GM03348 (cell line): ENCODE data around the gene HMX2.
"Not testable (repeated sequence)": the region's sequence is repeated elsewhere in the genome, so short reads cannot be mapped to it uniquely, and the experiment has no call there.

ENCODE experiments used
- DNase-seq: peaks from one replicate; pipeline ENCODE4 v3.0.0; 2012; ENCODE audit warnings: low spot score

HMX2 gene

GRCh38 chr10:123151737-123152135 is 3.8 kb downstream of the HMX2 start:
- no peak for DNase-seq

GRCh38 chr10:123153486-123154091 is 5.7 kb downstream of the HMX2 start:
- no peak for DNase-seq

DNA sequence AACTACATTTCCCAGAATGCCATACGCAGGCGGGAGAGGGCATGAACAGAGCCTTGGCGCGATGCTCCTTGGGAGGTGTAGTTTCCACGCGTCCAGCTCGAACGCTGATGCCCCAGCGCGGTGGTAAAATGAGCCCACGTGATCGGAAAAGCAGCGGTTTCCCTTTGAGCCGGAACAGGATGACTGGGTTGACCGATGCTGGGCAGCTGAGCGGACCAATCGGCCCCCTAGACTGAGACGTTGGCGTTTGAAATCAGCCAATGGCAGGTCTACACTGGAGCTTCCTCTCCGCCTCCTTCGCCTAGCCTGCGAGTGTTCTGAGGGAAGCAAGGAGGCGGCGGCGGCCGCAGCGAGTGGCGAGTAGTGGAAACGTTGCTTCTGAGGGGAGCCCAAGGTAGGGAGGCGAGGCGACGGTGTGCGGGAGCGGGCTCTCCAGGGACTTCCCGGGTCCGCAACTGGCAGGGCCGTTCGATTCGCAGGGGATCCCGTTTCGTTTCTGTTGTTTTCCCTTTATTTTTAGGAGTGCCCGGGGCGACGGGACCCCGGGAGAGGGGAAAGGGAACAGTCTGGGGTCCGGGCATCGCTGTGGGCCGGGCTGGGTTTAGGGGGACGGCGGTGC is 6.3 kb downstream of the HMX2 start, which contains the start of gene BUB3:
Gene BUB3, plus strand, starts transcription at position 311 of the 619 bp plus-strand sequence. CDS start 516 bp downstream, outside the sequence.
- peak; percentile 98 for DNase-seq

- peak; percentile 88 for DNase-seq
Measured at GRCh38 chr10:123154711-123155505, 7.0 kb downstream of the HMX2 start.

- DNase-seq = no peak
Measured at GRCh38 chr10:123156078-123156477, 8.1 kb downstream of the HMX2 start.

- peak; percentile 11 for DNase-seq
Measured at GRCh38 chr10:123157210-123157609, 9.3 kb downstream of the HMX2 start.

GRCh38 chr10:123158682-123159081 is 10.7 kb downstream of the HMX2 start:
- DNase-seq = no peak

DNA sequence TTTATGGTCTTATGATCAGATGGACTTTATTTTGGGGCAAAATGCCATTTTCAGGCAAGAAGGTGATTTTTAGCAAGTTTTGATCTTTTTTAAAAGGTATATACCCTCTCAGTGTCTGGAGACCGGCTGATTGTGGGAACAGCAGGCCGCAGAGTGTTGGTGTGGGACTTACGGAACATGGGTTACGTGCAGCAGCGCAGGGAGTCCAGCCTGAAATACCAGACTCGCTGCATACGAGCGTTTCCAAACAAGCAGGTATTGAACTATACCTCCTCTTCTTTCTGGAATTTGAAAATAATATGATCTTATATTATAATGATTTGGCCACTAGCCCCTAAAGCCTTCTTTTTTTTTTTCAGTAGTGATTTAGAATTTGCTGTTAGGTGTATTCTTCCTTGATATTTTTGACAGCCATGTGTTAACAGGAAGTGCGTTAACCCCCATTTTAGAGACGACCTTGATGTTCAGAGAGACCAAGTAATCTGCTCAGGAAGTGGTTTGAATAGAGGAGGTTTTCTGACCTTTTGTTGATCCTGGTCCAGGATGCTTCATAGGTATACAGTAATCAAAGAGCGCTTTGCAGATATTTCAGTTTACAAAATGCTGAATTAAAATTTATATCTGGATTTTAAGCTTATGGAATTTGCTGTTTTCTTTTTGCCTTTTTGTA is 12.5 kb downstream of the HMX2 start:
- DNase-seq = no peak

- no peak for DNase-seq
Measured at GRCh38 chr10:123164319-123164718, 16.4 kb downstream of the HMX2 start.

DNA sequence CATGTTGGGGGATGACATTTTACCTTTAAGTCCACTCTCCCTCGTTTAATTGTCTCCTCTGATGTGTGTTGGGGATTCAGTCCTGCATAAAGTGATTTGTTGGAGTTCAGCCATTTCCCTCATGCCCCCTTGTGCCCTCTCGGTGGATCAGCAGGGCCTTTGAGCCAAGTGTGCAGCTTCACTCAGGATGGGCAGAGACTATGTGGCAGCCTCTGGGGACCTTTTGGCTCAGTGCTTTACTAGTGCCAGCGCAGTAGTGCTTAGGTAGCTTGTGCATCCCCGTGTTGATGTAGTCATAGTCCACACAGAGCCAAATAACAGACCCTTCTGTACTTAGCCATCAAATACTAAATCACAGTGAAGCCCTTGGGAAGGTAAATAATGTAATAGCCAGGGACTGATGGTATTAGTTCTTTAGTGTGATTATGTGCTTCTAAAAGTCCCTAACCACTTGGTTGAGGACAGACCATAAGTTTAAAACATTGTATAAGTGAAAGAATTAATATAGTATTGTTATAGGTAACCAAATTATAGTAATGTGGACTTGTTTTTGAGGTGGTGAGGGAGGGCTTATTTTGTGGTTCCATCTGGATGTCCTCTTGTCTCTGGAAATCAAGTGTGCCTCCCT is 17.6 kb downstream of the HMX2 start:
- DNase-seq = no peak

- no peak for DNase-seq
Measured at GRCh38 chr10:123166618-123167017, 18.7 kb downstream of the HMX2 start.

GRCh38 chr10:123170961-123171360 is 23.0 kb downstream of the HMX2 start:
- DNase-seq = no peak

DNA sequence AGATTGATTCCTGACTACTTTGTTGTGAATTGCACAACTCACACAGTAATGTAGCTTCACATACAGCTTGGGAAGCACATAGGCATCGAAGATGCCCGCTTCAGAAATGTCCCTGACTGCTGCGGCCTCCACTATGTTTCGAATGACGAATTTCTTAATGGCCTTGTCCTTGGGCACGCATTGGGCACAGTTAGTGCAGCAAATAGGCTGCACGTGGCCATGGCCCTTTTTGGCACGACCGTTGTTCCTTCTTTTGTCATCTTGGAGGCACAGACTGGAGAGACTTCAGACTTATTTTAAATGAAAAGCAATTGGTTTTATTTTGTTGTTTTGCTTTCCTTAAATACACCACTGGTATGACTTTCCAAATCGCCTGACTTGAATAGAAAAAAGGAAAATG is 23.7 kb downstream of the HMX2 start:
- DNase-seq = not testable (repeated sequence)

GRCh38 chr10:123175389-123176387 is 27.8 kb downstream of the HMX2 start:
- no peak for DNase-seq

DNA sequence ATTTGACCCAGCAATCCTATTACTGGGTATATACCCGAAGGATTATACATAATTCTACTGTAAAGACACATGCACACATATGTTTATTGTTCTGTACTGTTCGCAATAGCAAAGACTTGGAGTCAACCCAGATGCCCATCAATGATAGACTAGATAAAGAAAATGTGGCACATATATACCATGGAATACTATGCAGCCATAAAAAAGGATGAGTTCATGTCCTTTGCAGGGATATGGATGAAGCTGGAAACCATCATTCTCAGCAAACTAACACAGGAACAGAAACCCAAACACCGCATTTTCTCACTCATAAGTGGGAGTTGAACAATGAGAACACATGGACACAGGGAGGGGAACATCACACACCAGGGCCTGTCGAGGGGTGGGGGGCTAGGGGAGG is 30.5 kb downstream of the HMX2 start:
- not testable (repeated sequence) for DNase-seq

DNA sequence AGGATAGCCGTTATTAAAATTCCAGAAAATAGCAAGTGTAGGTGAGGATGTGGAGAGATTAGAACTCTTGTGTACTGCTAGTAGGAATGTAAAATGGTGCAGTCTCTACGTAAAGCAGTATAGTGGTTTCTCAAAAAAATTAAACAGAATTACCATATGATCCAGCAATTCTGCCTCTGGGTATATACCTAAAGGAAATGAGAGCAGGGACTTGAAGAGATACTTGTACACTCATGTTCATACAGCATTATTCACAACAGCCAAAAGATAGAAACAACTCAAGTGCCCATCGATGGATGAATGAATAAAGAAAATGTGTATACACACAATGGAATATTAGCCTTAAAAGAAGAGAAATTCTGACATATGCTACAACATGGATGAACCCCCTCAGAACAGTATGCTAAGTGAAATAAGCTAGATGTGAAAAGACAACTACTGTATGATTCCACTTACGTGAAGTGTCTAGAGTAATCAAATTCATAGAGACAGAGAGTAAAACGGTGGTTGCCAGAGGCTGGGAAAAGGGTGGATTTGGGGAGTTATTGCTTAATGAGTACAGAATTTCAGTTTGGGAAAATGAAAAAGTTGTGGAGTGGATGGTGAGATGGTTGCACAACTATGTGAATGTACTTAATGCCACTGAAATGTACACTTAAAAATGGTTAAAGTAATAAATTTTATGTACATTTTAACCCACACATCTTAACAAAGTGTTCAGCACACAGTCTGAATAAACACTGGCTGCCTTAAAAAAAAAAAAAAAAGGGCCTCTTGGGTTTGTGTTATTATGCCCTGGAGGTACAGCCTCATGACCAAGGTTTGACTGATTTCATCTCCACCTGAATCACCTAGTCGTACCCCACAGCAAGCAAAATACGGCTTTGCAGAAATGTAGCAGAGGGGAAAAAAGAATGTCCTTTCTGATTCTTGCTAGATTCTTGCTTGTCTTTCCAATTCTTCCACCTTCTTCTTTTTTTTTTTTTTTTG is 32.5 kb downstream of the HMX2 start:
- no peak for DNase-seq

- DNase-seq = no peak
Measured at GRCh38 chr10:123183724-123184123, 35.8 kb downstream of the HMX2 start.

DNA sequence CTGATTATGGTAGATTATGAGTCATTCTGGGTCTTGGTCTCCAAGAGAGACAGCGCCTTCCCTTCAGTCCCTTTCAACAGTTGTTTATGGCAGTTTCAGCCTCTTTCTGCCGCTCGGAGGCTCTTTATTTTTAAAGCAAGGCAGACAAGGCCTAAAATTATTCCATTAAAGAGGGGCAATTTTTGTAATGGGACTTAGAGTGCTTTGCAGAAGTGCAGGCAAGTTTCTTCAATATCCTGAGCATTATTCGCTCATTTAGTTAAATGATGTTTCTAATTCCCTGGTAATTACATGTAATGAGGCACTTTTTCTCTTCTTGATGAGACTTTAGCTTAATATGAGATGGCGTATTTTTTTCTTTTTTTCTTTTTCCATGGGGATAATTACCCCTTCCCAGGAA is 39.8 kb downstream of the HMX2 start:
- DNase-seq = no peak

GRCh38 chr10:123191886-123192285 is 44.0 kb downstream of the HMX2 start:
- DNase-seq = no peak

DNA sequence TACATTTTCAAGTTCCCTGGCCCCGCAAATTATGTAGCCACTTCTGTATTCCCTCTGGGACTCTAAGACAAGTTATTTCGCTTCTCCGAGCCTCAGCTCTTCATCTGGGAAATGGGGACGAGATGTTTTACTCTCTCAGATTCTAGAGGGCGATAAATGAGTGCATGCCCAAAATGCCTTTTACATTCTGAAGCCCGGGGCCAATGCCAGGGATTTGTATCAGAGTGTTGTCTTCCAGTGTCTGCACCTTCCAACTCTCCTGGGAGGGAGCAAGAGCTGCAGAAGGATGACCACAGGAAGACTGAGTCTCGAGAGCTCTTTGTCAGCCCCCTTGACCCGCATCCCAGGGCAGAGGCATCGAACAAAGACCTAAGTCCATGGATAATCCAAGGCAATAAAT is 46.1 kb downstream of the HMX2 start:
- no peak for DNase-seq
